Fibroblast of gingiva (primary cell): ENCODE results near the gene PLD6.

Experiments used
- DNase-seq: peaks from one replicate; pipeline ENCODE4 v3.0.0-alpha.2; 2011; ENCODE audit warnings: low read depth

The PLD6 gene

GRCh38 chr17:17155568-17155967, 50.6 kb downstream of the PLD6 start:
- DNase-seq, result no peak

DNA sequence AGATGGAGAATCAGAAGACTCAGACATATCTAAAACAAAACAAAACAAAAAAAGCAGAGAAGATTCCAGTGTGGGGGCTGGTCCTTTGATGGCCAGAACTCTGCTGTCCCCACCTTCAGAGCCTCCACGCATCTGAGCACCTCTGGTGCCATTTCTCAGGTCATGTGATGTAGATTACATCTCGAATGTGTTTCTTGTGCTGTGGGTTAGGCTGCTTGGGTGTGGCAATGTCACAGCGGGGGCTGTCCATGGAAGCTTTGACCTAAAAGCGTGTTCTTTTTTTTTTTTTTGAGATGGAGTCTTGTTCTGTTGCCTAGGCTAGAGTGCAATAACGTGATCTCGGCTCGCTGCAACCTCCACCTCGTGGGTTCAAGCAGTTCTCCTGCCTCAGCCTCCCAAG, 51.2 kb downstream of the PLD6 start:
- no peak for DNase-seq

DNA sequence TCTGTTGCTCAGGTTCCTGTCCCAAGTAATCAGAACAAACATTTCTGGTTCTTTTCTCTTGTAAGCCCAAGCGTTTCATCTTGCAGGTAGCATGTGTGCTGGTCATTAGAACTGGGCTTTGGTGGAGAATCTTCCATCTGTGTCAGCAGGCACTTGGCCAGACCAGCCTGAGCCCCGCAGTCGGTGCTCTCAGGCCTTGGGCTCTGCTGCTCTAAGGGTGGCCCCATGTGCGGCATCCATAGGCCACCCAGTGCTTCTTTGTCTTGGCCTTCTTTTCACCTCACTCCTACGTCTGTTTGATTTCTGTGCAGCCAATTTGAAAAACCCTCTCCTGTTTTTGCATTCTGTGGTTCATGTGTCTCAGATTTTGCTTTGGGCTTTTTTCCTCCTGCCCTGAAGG, 51.6 kb downstream of the PLD6 start:
- DNase-seq, result no peak

- no peak for DNase-seq
These were observed 52.4 kb downstream of the PLD6 start for GRCh38 chr17:17153709-17154108.

DNA sequence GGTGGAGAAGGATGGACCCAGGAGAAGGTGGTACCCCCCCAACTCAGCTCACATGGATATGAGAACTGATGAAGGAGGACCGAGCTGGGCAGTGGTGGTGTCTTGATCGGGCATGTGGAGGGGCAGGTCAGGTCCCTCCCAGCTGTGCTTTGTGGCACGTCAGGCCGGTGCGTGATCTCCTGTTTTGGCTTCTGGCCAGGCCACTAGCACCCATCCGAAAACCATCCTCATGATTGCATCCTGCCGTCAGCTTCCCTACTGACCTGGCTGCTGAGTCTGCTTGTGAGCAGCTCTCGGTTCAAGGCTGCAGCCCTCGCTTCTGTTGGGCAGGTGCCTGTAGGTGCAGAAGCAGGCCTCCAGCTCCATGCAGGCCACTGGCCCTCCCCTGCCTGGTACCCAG, 53.1 kb downstream of the PLD6 start:
- DNase-seq, result no peak

DNA sequence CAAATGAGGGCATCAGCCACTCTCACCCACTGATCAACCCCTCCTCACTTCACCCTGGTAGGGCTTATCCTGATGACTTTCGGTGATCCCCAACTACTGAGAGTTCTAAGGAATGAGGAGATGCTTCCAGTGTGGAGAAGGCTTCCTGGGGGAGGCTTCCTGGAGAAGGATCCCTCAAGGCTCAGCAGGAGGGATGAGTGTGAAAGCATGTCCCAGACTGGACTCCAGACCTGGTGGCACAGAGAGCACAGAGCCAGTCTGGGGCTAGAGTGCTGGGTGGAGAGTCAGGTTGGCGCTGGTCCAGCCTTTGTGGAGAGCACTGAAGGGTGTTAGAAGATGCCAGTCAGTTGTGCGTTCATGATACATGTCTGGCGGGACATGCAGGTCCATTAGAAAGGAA, 53.7 kb downstream of the PLD6 start:
- no peak for DNase-seq

DNA sequence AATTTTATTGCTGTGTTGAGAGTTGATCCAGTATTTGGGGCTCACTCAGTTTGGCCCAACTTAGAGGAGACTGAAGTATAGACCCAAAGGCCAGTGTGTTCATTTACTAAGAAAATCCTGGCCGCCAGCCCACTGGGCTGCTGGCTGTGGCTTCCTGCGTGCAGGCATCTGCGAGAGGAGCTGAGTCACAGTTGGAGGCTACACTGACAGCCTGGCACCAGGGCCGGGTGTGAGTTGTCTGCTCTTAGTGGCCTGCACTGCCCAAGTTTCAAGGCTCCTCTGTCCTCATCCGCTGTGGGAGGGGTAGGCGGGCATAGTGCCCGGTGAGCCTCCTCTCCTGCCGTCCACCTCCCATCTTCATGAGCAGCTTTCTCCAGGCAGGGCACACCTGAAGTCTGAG, 54.2 kb downstream of the PLD6 start:
- peak; percentile 94 for DNase-seq

- peak; percentile 8 for DNase-seq
These were observed 54.6 kb downstream of the PLD6 start for GRCh38 chr17:17151541-17151940.

DNA sequence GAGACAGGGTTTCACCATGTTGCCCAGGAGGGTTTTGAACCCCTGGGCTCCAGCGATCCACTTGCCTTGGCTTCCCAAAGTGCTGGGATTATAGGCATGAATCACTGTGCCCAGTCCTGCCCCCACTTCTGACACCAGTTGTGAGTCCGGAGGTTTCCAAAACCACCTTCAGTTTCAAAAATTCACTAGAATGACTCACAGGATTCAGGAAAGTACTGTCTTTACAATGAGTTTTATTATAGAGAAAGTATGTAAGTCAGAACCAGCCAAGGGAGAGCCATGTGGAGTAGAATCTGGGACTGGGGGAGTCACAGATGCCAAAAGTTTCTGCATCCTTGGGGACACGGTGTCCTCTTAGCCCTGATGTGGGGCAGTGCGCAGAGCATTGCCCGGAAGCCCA, 55.1 kb downstream of the PLD6 start:
- peak; percentile 55 for DNase-seq
